Bronchial epithelial cell (primary cell): ENCODE measurements around the gene GNG13. TPM values are rescaled to one million over a fixed set of nuclear protein-coding genes. Genes with fewer than 3 reads are reported as not detected.

Experiments used
- DNase-seq: peaks from one replicate; pipeline ENCODE4 v3.0.0-alpha.2; 2010; ENCODE audit warnings: low read depth
- FAIRE-seq: peaks from 2 replicates; lab custom pipeline; 2011; peaks lifted over from hg19 to GRCh38; lab: Jason Lieb, UNC
- H3K27me3 ChIP-seq: 2 replicates; pipeline ENCODE4 v1.5.1; 2011; ENCODE audit warnings: low read length; ENCODE audit not compliant: control insufficient read depth, insufficient read depth
- H3K36me3 ChIP-seq: 2 replicates; pipeline ENCODE4 v1.5.1; 2011; ENCODE audit warnings: low read length; ENCODE audit not compliant: control insufficient read depth, insufficient read depth
- H3K4me3 ChIP-seq: 2 replicates; pipeline ENCODE4 v1.5.1; 2011; ENCODE audit warnings: mild to moderate bottlenecking, low read depth, low read length, control low read depth
- CTCF ChIP-seq: IDR thresholded peaks from 2 replicates; pipeline ENCODE4 v1.5.1; 2011; ENCODE audit warnings: mild to moderate bottlenecking, moderate library complexity, low read length, control low read depth, inconsistent platforms; ENCODE audit not compliant: insufficient read depth, severe bottlenecking
- total RNA-seq: library from RNA; depleted of rRNA; stranded (reverse); fragments of >200 nt; gene quantifications from 2 replicates; pipeline ENCODE4 v1.2.1, GENCODE V29; 2014

GNG13 gene
- total RNA-seq, 1 donor from 2014 or later: not detected

DNA sequence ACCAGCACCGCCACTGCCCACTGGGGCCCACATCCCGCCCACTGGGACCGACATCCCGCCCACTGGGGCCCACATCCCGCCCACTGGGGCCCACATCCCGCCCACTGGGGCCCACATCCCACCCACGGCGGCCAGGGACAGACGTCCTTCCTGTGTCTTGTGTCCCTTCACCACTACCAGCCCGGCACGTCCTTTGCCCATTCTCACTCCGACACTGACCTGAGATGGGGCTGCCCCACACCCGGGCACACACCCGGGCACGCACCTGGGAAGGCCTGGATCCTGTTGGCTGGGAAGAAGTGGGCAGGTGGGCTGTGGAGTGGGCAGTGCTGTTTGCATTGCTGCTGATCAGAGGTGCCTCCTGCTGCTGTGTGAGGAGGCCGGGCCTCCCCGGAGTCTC lies 28.4 kb upstream of the GNG13 start:
- Histone ChIP-seq H3K4me3 (no peak overlapping the region), H3K27me3 (no peaks in the 10 kb centered on the region), H3K36me3 (no peaks in the 10 kb centered on the region)
- no peak for FAIRE-seq
- DNase-seq: no peak
- TF ChIP-seq CTCF: no peak

- no peak for DNase-seq
- no peak for FAIRE-seq
- H3K27me3 ChIP-seq: no peaks in the 10 kb centered on the region
- no peak overlapping the region for H3K4me3 ChIP-seq
- TF ChIP-seq CTCF: no peak
- no peaks in the 10 kb centered on the region for H3K36me3 ChIP-seq
These were observed 27.0 kb upstream of the GNG13 start for GRCh38 chr16:827513-827912.

DNA sequence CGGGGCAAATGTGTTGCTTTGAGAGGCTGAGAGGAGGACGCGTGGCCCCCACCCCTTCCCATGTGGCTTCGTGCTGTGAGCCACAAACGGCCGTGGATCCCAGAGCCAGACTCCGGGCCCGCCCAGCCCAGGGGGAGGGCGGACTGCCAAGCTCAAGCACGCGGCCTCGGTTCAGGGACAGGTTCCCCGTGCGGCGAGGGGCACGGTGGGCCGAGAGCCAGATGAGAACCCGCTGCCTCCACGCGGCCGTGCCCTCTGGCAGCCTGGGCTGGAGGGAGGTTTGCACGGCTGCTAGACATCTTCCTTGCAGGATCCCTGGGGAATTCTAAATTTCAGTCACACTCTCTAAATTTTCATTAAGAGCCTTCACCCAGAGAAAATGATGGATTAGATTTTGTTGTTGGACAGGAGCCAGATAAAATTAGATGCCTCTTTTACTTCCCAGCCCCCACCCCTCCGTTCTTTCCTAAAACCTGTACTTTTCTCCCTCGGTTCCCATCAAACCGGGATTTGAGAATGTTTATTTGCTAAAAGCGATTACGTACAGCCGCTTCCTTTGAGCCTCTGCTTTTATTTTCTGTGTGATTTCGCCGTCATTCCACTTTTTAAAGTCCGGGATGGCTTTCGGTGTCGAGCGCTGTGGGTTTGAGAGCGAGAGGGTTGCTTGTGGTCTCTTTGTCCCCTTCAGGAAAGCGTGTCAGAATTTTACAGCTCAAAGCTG lies 25.0 kb upstream of the GNG13 start:
- TF ChIP-seq CTCF: no peak
- Histone ChIP-seq H3K4me3 (no peak overlapping the region), H3K36me3 (no peaks in the 10 kb centered on the region), H3K27me3 (no peaks in the 10 kb centered on the region)
- DNase-seq: no peak
- no peak for FAIRE-seq

GRCh38 chr16:824601-825000 lies 24.1 kb upstream of the GNG13 start:
- Histone ChIP-seq H3K27me3 (no peaks in the 10 kb centered on the region), H3K4me3 (no peak overlapping the region), H3K36me3 (no peaks in the 10 kb centered on the region)
- FAIRE-seq (no peak), DNase-seq (no peak)
- TF ChIP-seq CTCF: no peak

DNA sequence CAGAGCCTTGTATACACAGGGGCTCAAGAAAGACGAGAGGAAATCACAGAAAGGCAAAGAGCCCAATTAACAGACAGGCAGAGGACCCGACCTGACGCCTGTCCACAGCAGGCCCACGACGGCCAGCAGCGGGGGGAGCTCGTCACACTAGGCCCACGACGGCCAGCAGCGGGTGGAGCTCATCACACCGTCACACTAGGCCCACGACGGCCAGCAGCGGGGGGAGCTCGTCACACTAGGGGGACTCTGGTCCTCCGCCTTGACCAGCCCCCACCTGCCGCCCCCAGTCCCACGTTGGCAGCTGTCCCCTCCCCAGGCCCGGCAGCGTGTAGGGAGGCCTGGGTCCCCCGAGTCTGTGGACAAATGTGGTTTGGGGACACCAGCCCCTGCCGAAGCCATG lies 23.7 kb upstream of the GNG13 start:
- H3K27me3 ChIP-seq: no peaks in the 10 kb centered on the region
- no peak for FAIRE-seq
- no peak overlapping the region for H3K4me3 ChIP-seq
- no peaks in the 10 kb centered on the region for H3K36me3 ChIP-seq
- TF ChIP-seq CTCF: no peak
- DNase-seq: no peak

- FAIRE-seq (no peak), DNase-seq (no peak)
- Histone ChIP-seq H3K27me3 (no peaks in the 10 kb centered on the region), H3K36me3 (no peaks in the 10 kb centered on the region), H3K4me3 (no peak overlapping the region)
- TF ChIP-seq CTCF: no peak
These were observed 22.4 kb upstream of the GNG13 start for GRCh38 chr16:822909-823297.
